CD4-positive, alpha-beta T cell treated with Interleukin-6 at 100 ng/mL for 8 hours (primary cell): ENCODE results near the gene CPSF3.
"Not testable (repeated sequence)": the region's sequence is repeated elsewhere in the genome, so short reads cannot be mapped to it uniquely, and the experiment has no call there.

Source experiments
- DNase-seq: peaks from one replicate; pipeline ENCODE4 v3.0.0-alpha.2; 2020; ENCODE audit warnings: mixed read lengths, low spot score

CPSF3 gene

DNA sequence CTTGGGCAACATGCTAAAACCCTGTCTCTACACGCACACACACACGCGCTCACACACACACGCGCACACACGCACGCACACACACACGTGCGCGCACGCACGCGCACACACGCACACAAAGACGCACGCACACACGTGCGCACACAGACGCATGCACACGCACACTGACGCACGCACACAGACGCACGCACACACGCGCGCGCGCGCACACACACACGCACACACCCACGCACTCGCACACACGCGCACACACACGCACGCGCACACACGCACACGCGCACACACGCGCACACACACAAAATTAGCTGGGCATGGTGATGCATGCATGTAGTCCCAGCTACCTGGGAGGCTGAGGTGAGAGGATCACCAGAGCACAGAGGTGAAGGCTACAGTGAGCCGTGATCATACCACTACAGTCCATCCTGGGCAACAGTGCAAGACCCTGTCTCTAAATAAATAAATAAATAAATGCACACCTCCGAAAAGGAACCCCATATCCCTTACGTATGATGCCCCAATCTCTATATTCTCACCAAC is 42.8 kb downstream of the CPSF3 start:
- DNase-seq = no peak

DNA sequence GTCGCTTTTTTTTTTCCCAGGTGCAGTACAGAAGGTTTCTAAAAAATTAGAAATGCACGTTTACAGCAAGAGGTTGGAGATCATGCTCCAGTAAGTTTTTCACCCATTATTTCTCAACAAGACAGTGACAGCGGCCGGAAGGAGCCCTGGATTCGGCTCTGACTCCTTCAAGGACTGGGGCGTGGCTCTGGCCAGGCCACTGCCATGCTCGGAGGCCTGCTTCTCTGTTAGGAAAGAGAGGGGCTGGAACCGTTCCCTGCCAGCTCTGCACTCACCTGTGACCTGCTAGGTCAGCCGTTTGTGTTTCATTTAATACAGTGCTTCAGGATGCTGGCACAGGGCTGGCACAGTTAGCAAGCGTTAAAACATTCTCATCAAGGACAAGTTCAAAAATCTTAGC is 44.2 kb downstream of the CPSF3 start:
- no peak for DNase-seq

DNA sequence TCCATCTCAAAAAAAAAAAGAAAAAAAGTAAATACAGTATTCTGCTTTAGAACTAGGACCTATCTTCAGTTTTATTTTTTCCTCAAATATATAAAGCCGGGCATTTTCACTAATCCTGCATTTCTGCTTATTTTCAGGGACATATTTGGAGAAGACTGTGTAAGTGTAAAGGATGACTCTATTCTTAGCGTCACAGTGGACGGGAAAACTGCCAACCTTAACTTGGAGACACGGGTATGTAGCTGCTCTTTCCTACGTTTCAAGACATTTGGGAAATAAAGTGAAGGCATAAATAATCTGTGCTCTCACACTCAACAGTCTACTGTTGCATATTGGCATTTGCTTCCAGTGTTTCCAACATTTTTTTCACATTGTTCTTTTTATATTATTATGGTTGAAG is 47.8 kb downstream of the CPSF3 start:
- no peak for DNase-seq

DNA sequence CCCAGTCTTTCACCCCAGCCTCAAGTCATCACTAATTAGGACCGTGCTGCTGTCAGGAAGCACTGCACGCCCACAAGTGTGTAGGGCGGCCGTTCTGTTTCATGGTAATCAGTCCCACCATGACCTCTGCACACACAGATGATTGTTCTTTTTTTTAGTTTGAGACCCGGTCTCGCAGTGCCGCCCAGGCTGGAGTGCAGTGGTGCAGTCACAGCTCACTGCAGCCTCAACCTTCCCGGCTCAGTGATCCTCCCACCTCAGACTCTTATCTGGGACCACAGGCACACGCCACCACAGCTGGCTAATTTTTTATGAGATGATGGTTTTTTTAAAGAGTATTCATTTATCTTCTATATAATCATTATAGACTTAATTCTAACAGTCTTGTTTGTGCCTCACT is 49.1 kb downstream of the CPSF3 start:
- DNase-seq = no peak

DNA sequence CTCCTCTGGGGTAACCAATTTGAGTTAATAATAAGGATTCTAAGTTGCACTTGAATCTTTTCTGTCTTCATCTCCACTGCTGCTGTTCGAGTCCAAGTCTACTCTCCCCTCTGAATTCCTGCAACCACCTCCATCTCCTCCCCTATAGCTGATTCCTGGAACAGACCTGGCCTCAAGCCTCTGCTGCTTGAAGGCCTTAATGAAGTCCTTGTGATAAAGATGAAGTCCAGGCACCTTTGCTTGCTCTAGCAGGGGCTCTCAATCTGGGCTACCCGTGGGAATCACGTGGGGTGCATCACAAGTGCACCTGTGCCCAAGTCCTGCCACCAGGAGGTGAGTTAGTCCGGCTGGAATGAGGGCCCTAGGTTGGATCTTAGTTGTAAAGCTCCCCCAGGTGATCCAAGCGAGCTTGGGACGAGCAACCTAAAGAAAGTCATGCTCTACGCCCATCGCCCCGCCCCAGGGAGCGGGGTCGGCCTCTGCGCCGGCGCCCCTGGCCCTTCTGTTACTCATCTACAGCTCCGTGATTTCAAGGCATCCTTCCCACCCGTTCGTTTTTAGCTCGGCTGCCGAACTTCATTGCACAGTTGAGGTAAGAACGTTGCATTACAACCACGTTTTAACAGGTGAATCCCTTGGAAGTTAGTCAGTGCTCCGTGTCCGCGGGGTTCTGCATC is 50.0 kb downstream of the CPSF3 start:
- DNase-seq = peak; percentile 16

DNA sequence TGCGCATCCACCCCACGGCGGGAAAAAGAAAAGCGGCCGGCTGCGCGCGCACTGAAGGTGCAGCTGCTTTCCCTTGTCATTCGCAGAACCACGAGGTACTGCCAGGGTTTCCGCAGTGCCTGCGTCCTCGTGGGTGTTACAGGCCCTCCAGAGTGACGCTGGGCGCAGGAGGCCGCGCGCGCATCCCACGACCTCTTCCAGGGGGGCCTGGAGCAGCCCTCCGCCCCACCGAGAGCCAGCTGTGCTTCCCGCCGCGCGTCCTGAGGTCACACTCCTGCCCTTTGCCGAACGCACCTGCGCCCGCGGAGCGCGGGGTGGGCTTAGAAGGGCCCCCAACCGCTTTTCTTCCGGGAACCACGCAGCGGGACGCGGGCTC is 50.5 kb downstream of the CPSF3 start:
- DNase-seq = peak; percentile 72

DNA sequence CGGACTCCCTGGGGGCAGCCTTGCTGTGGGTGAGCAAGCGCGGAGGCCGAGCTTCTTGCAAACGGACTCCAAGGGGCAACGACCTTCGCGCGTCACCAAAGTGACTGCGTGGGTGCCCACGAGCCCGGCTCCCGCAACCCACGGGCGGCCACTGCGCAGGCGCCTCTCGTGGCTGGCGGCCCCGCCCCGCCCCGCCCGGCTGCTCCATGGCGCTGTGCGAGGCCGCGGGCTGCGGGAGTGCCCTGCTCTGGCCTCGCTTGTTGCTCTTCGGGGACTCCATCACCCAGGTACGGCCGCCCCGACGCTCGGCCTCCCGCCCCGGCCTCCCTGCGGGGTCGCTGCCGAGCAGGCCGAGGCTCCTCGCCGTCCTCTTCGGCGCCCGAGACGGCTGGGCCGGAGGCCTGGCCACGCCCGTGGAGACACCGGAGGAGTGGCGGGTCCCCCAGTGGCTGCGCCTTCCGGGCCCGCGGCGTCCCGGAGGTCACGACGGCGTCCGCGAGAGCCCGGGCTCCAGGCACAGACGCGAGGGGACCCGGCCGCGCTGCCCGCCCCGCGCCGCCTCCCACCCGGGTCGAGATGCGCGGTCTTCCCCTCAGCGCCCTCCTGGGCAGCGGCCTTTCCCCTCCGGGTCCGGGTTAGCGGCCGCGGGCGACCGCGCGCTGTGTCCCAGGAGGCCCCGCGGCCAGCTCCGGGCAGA is 51.1 kb downstream of the CPSF3 start, which contains the start of gene IAH1:
IAH1 (plus strand) TSS at position 191 of the 697 bp plus-strand sequence; CDS start at position 207, 16 bp downstream.
- DNase-seq = peak; percentile 74

DNA sequence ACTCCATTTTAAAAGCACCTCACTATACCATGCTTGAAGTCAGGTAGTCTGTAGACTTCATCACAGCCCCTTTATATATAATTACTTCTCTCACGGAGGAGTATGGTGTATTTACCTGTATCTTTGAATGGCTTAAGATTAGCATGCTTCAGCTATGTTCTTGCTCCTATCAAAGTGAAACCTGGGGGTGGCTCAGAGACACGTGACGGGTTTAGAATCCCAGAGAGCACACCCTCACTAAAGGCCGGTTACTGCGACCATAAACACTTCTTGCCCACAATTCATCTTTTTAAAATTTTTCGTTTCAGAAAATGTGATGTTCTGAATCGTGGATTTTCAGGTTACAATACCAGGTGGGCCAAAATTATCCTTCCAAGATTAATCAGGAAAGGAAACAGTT is 54.5 kb downstream of the CPSF3 start:
- no peak for DNase-seq

DNA sequence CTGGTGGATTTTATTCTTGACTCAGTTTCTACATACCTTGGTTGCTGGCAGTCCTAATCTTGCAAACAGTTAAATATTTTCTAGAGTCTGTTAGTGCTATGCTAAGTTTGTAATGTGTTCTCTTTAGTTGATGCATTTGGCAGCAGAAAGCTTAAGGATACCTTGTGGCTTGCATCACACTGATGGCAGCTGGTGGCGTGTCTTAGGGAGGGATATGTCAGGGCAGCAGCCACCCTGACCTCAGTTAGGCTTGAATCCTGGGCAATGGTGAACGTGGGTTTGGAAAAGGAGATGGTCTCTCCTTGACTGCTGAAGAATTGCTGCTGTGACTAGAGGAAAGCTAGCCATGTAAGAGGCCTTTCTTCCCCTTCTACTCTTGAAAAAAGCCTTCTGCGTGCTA is 55.1 kb downstream of the CPSF3 start:
- no peak for DNase-seq

DNA sequence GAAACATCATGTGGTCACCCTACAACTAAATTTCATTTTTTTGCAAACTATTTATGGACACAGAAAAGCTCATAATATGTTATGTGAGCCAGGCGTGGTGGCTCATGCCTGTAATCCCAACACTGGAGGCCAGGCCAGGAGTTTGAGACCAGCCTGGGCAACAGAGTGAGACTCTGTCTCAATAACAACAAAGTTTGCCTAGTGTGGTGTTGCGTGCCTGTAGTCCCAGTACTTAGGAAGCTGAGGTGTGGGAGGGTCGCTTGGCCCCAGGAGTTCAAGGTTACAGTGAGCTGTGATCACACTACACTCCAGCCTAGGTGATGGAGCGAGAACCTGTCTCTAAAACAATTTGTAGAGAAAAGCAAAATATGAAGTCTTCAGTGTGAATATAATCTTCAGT is 56.7 kb downstream of the CPSF3 start:
- DNase-seq = no peak

DNA sequence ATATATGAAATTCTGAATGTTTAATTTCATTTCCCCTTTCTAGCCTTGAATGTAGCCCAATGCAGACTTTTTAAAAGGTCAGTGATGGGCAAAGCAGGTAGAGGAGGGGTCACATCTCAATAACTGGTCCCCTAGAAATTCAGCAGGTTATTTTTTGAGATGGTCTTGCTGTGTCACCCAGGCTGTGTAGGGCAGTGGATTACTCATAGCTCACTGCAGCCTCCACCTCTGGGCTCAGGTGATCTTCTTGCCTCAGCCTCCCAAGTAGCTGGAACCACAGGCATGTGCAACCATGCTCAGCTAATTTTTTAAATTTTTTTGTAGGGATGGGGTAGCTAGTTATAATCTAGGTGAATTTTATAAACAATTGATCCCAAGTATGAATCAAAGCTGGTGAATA is 59.7 kb downstream of the CPSF3 start:
- DNase-seq = no peak

DNA sequence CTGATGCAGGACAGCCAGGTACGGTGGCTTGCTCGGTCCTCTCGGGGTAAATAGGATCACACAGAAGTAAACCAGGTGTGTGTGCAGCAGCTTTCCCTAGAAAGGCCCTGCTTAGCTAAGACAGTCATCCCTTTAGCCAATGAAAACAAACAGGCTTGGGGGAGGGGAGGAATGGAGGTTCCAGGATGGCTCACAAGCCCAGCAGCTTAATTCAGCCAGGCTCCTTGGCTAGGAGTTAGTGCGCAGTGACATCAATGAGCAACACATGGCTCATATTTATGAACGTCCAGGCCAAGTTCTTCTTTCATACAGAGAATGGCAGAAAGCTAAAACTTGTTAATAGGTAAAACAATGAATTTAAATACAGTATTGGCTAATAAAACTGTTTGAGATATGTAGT is 61.1 kb downstream of the CPSF3 start:
- no peak for DNase-seq

DNA sequence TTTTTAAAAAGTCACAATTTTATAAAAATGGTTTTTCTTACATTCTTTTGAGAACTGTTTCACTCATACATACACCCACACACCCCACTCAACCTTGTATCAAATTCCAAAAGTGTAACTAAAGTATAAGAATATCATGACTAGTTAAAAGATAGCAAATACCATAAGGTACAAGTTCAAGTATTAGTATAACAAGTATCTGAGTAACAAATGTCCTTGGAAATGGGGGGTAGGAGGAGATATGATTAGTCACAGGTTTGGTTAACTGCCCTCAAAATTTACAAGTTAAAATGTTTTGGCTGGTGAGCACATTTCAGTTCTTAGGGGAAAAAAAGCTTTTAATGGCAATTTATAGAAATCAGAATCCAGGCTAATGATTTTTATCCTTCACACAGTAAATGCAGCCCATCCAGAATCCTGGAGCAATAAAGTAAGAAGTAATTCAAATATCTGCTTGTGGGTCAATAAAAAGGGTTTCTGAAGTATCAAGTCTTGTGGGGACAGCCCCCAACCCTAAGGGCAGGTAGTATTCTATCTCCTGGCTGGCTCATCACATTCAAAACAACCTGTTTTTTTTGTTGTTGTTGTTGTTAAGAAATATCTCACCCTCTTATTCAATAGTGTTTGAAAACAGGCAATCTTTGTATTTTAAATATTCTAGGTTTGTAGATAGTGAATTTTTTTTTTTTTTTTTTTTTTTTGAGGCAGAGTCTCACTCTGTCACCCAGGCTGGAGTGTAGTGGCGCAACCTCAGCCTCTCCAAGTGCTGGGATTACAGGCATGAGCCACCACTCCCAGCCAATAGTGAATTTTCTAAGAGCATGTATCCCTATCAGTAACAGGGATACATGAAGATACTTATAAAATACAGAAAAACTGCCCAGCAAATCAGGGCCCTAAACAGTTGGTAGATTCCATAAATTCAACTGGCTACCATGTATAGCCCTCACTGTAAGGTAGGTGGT is 65.4 kb downstream of the CPSF3 start:
- no peak for DNase-seq

DNA sequence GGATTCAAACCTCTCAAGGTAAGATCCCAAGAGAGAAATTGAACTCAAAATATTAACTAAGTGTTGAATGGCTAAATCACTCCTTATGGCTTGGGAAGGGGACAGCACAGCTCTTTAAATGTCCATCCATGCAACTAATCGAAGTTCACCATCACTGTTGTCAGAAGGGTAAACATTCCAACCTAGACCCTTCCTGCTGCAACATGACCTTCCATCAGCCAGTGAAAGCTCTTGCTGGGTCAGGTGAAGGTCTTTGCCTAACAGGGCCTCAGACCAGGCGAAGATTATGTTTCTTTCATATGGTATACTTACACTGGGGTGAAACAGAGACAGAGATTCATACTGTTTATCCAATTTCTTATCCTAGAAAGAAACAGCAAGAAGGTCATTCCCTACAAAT is 67.3 kb downstream of the CPSF3 start:
- DNase-seq = no peak

DNA sequence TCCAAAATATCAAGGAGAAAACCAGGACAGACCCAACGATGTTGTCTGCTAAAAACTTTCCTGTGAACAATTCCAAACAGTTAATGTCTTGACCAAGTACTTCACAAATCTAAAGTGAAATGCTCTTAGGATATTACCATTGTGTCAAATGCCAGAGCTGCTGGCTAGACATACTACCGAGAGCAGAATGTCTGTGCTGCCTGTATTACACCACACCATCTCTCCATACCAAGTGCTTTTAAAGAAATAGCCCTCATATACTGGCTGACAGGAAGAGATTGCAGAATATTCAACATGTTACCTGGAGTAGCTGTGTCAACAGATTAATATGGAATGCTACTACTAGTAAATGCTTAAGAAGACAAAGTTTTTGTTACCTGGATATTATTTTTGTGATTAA is 69.5 kb downstream of the CPSF3 start:
- no peak for DNase-seq

DNA sequence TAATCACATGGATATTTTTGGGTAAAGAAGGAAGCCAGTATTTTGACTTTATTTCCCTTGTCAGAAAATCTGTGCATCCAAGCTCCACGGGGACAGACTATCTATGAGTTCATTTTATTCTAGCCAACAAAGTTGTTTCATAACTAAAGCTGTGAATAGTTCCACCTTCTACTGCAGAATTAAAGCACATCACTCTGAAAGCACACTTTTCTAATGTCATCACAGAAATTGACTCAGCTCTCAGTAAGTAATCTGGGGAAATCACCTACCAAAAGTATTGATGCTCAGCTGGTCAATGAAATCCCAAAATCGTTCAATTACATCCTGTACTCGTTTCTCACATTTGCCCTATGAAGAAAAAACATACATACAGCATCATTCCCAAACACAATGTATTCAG is 70.0 kb downstream of the CPSF3 start:
- DNase-seq = no peak

DNA sequence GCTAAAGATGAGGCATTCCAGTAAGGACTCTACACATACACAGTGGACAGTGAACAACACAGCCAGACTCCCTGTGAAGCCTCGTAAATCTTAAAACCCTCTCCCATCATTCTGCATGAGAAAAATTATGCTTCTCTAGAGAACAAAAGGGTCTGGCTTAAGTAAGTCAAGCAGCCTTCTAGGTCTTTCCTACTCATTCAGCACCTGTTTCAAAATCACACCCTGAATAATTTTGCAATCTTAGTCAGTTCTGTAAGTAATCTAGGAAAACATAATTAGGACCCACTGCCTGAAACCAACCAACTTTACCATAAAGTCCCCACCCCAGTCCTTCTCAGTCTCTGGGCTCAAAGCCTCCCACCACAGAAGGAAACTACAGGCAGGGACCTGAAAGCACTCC is 70.6 kb downstream of the CPSF3 start:
- no peak for DNase-seq

DNA sequence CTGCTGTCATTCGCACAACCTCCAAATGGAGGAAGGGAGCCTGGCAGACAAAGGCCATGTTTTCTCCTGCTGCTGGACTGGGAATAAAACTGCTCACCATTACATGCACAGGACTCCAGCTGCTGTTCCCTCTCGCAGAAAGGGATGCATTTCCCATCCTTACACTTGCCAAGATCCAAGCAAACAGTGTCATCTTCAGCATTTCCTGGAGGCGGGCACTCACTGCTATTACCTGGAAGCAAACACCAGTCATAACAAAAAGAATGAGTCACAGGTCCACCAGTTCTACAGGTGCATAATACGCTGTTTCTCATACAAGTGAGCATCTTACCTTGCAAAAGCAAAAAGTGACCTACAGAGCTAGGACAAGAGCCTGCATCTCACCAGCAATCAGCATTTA is 73.6 kb downstream of the CPSF3 start:
- no peak for DNase-seq

DNA sequence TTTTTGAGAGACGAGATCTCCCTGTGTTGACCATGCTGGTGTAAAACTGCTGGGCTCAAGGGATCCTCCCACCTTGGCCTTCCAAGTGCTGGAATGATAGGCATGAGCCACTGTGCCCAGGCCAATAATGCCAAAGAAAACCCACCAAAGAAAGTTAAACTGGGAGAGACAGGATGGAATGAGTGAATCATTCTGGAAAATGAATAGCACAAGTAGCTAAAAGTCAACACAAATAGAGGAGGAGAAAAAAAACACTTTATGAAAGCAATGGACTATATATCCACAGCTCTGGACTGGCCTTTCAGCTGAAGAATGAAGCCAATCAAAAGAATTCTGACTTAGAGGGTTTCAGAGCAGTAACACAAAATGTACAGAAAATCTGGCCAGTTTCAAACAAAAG is 74.8 kb downstream of the CPSF3 start:
- DNase-seq = no peak

DNA sequence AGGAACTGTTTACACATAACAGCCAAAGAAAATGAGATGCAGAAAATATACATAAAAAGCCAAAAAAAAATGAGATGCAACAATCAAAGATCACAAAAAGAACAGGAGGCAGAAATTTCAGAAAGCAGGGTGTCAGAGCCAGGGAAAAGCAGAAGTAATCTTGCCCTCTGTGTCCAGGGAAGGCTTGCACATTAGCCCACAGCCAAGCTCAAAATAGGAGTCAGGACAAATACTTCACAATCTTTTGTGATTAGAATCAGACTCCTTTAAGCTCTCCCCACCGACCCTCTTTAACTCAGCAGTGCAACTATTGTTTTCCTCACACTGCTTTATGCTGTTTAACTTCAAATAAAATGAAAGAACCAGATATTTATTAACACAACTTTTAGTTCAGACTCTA is 85.5 kb downstream of the CPSF3 start:
- no peak for DNase-seq

DNA sequence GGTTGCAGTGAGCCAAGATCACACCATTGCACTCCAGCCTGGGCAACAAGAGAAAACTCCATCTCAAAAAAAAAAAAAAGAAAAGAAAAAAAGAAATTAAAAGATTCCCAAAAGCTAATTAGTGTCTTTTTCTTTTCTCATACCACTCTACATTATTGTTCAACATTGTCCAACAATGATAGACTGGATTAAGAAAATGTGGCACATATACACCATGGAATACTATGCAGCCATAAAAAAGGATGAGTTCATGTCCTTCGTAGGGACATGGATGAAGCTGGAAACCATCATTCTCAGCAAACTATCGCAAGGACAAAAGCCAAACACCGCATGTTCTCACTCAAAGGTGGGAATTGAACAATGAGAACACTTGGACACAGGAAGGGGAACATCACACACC is 90.5 kb downstream of the CPSF3 start:
- DNase-seq = not testable (repeated sequence)

DNA sequence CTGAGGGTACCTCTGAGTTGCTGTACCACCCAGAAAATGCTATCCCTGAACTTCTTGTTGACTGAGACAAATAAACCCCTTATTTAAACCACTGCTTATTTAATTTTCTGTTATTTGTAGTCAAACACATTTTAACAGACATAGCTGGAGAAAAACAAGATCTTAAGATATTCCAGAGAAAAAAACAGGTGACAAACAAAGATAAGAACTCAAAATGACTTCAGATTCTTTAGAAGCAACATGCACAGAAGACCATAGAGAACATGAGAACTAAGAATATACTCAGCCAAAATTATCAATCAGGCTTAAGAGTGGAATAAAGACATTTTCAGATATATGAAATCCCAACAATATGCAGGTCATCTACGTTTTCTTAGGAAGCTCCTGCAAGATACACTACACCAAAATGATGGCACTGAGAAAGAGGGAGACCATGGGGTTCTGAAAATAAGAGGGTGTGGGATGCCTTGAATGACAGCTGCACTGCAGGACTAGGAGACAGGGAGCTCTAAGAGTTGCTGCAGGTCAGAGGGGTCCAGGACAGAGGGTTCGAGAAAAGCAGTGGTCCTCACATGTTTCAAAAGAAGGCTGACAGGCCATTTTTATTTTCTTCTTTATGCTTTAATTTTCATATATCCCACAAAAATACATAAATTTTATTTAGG is 93.8 kb downstream of the CPSF3 start:
- no peak for DNase-seq
